Measurements from ENCODE around the gene SMAD6. TPM values are rescaled to one million over a fixed set of nuclear protein-coding genes. Genes with fewer than 3 reads are reported as not detected.

Gene SMAD6
- polyA plus RNA-seq, 1 donor from 2014 or later = 0.16 TPM

GRCh38 chr15:66830823-66831222 is 128.8 kb downstream of the SMAD6 start:
- Histone ChIP-seq H3K27ac (ENCODE audit: low read length) (no peak overlapping the region), H3K36me3 (ENCODE audit: insufficient read depth, low read length) (no peaks in the 10 kb centered on the region), H3K79me2 (replicated peaks; ENCODE audit: insufficient read depth, low read length) (no peaks in the 10 kb centered on the region), H4K20me1 (ENCODE audit: insufficient read depth) (no peaks in the 10 kb centered on the region), H3K9ac (ENCODE audit: low read length) (no peak overlapping the region), H3K9me2 (ENCODE audit: insufficient read depth, low read length) (no peaks in the 10 kb centered on the region), H3K9me3 (ENCODE audit: low read length) (no peaks in the 10 kb centered on the region), H3K4me2 (ENCODE audit: low read length) (no peak overlapping the region), H2AFZ (ENCODE audit: low read depth, low read length) (no peak overlapping the region), H3K27me3 (ENCODE audit: insufficient read depth, low read depth, low read length) (no peaks in the 10 kb centered on the region), H3F3A (ENCODE audit: insufficient read depth, low read length, poor library complexity, severe bottlenecking) (no peaks in the 10 kb centered on the region), H3K4me3 (ENCODE audit: low read length) (no peak overlapping the region)
- TF ChIP-seq POLR2AphosphoS5 (IDR thresholded peaks at IDR 0.05) = no peak
- TF ChIP-seq EZH2 (IDR thresholded peaks at IDR 0.05; ENCODE audit: borderline replicate concordance, insufficient read depth, low read length, poor library complexity, severe bottlenecking) = no peak
- no peak for TF ChIP-seq REST (IDR thresholded peaks at IDR 0.05; ENCODE audit: borderline replicate concordance)
- no peak for TF ChIP-seq RAD21 (conservative IDR thresholded peaks at IDR 0.05)
- no peak for TF ChIP-seq MXI1 (conservative IDR thresholded peaks at IDR 0.05; ENCODE audit: poor library complexity, severe bottlenecking)
- TF ChIP-seq TAF1 (IDR thresholded peaks at IDR 0.05; ENCODE audit: low read depth) = no peak
- TF ChIP-seq CTCF (IDR thresholded peaks at IDR 0.05; ENCODE audit: poor library complexity, severe bottlenecking) = no peak
- TF ChIP-seq SMC3 (conservative IDR thresholded peaks at IDR 0.05; ENCODE audit: poor library complexity) = no peak
- TF ChIP-seq EP300 (conservative IDR thresholded peaks at IDR 0.05; ENCODE audit: poor library complexity, severe bottlenecking) = no peak

GRCh38 chr15:66831289-66831688 is 129.3 kb downstream of the SMAD6 start:
- Histone ChIP-seq H2AFZ (ENCODE audit: low read depth, low read length) (no peak overlapping the region), H3F3A (ENCODE audit: insufficient read depth, low read length, poor library complexity, severe bottlenecking) (no peaks in the 10 kb centered on the region), H3K9me3 (ENCODE audit: low read length) (no peaks in the 10 kb centered on the region), H3K4me2 (ENCODE audit: low read length) (no peak overlapping the region), H4K20me1 (ENCODE audit: insufficient read depth) (no peaks in the 10 kb centered on the region), H3K27me3 (ENCODE audit: insufficient read depth, low read depth, low read length) (no peaks in the 10 kb centered on the region), H3K79me2 (replicated peaks; ENCODE audit: insufficient read depth, low read length) (no peaks in the 10 kb centered on the region), H3K9ac (ENCODE audit: low read length) (no peak overlapping the region), H3K9me2 (ENCODE audit: insufficient read depth, low read length) (no peaks in the 10 kb centered on the region), H3K36me3 (ENCODE audit: insufficient read depth, low read length) (no peaks in the 10 kb centered on the region), H3K4me3 (ENCODE audit: low read length) (no peak overlapping the region), H3K27ac (ENCODE audit: low read length) (no peak overlapping the region)
- TF ChIP-seq TAF1 (IDR thresholded peaks at IDR 0.05; ENCODE audit: low read depth) (no peak), SMC3 (conservative IDR thresholded peaks at IDR 0.05; ENCODE audit: poor library complexity) (no peak), CTCF (IDR thresholded peaks at IDR 0.05; ENCODE audit: poor library complexity, severe bottlenecking) (no peak), REST (IDR thresholded peaks at IDR 0.05; ENCODE audit: borderline replicate concordance) (no peak), RAD21 (conservative IDR thresholded peaks at IDR 0.05) (no peak), POLR2AphosphoS5 (IDR thresholded peaks at IDR 0.05) (no peak)

Measured in neural cell (in vitro differentiated cells).